Tibial nerve (tissue), 4 donors: ENCODE results near the gene HSD17B11. TPM values are rescaled to one million over a fixed set of nuclear protein-coding genes. Genes with fewer than 3 reads are reported as not detected.

Source experiments
- DNase-seq, 2 donors: peaks; one replicate each; pipeline ENCODE4 v3.0.0-alpha.2; 2019; ENCODE audit warnings: low spot score in 2 of 2
- H3K27ac ChIP-seq, 4 donors: fragments of 200-600 bp; sonication (generic) in 3 of 4; one replicate each; pipeline ENCODE4 v1.5.1; 2017 to 2019; ENCODE audit warnings: mild to moderate bottlenecking in 1 of 4
- H3K27me3 ChIP-seq, 2 donors: fragments of 200-600 bp; sonication (generic) in 1 of 2; one replicate each; pipeline versions ENCODE4 v1.5.1 to v1.6.0; 2017 to 2019
- H3K36me3 ChIP-seq, 3 donors: fragments of 200-600 bp; sonication (generic); one replicate each; pipeline ENCODE4 v1.5.1; 2018 to 2019
- H3K4me1 ChIP-seq, 4 donors: fragments of 200-600 bp; sonication (generic) in 3 of 4; one replicate each; pipeline ENCODE4 v1.5.1; 2017 to 2019
- H3K4me3 ChIP-seq, 4 donors: fragments of 200-600 bp; sonication (generic) in 3 of 4; one replicate each; pipeline ENCODE4 v1.5.1; 2017 to 2019; ENCODE audit warnings: mild to moderate bottlenecking in 1 of 4, moderate library complexity in 1 of 4
- H3K9me3 ChIP-seq, 4 donors: fragments of 200-600 bp; sonication (generic) in 3 of 4; one replicate each; pipeline ENCODE4 v1.5.1; 2017 to 2019
- CTCF ChIP-seq, 5 experiments: fragments of 200-600 bp in 3 of 5; fragments of 450-650 bp in 2 of 5; sonication (generic) in 3 of 5; IDR thresholded peaks; one replicate each; pipeline ENCODE4 v1.5.1; 2016 to 2019; ENCODE audit warnings: antibody characterized with exemption in 5 of 5, mild to moderate bottlenecking in 3 of 5, moderate library complexity in 2 of 5
- EP300 ChIP-seq, 2 donors: sonication (generic); formaldehyde crosslinking; IDR thresholded peaks; one replicate each; pipeline ENCODE4 v1.6.1; 2017; ENCODE audit warnings: antibody characterized with exemption in 2 of 2, mild to moderate bottlenecking in 1 of 2
- POLR2A ChIP-seq, 2 donors: fragments of 450-650 bp; IDR thresholded peaks; one replicate each; pipeline ENCODE4 v1.6.1; 2017; ENCODE audit warnings: antibody characterized with exemption in 2 of 2, mild to moderate bottlenecking in 2 of 2, moderate library complexity in 2 of 2
- WGBS, 2 donors: methylation state at CpG; one replicate each; pipeline ENCODE4 v1.1.5; 2018; 5-methylcytosine and 5-hydroxymethylcytosine counted together
- total RNA-seq, 4 donors: library from RNA; depleted of rRNA; stranded (reverse); fragments of >200 nt; gene quantifications; one replicate each; pipeline ENCODE4 v1.1.0, GENCODE V29; 2016

HSD17B11 gene
- total RNA-seq, 4 donors from 2014 or later: 62.4 to 75.1 (median 67.8) TPM

GRCh38 chr4:87366521-87367162 is 24.3 kb downstream of the HSD17B11 start:
- H3K4me1 ChIP-seq: peaks cover 0 to 3% (median 0%) of the 10 kb centered on the region in 4 donors
- peaks cover 0 to 88% (median 17%) of the 10 kb centered on the region in 3 donors for H3K36me3 ChIP-seq
- H3K27me3 ChIP-seq: no peaks in the 10 kb centered on the region
- H3K27ac ChIP-seq: no peak overlapping the region
- no peak overlapping the region for H3K4me3 ChIP-seq
- DNase-seq: no peak
- H3K9me3 ChIP-seq: no peaks in the 10 kb centered on the region
- TF ChIP-seq CTCF (IDR thresholded peaks at IDR 0.05) (no peak), POLR2A (IDR thresholded peaks at IDR 0.05) (no peak), EP300 (IDR thresholded peaks at IDR 0.05) (no peak)
- WGBS, 2 donors: 72 to 97% methylated on average over 2 of the region's 2 CpGs

- no peaks in the 10 kb centered on the region for H3K9me3 ChIP-seq
- H3K4me1 ChIP-seq: peaks cover 0 to 3% (median 0%) of the 10 kb centered on the region in 4 donors
- TF ChIP-seq POLR2A (IDR thresholded peaks at IDR 0.05): no peak
- no peak for TF ChIP-seq EP300 (IDR thresholded peaks at IDR 0.05)
- no peak for TF ChIP-seq CTCF (IDR thresholded peaks at IDR 0.05)
- no peak for DNase-seq
- WGBS, 2 donors: 72 to 78% methylated on average over 1 of the region's 1 CpG
- peaks cover 0 to 90% (median 18%) of the 10 kb centered on the region in 3 donors for H3K36me3 ChIP-seq
- no peak overlapping the region for H3K4me3 ChIP-seq
- H3K27ac ChIP-seq: no peak overlapping the region
- no peaks in the 10 kb centered on the region for H3K27me3 ChIP-seq
Observed at GRCh38 chr4:87365348-87365747, 25.6 kb downstream of the HSD17B11 start.

GRCh38 chr4:87363552-87363951 is 27.4 kb downstream of the HSD17B11 start:
- Histone ChIP-seq H3K4me1 (no peaks in the 10 kb centered on the region), H3K4me3 (no peak overlapping the region), H3K27ac (no peak overlapping the region), H3K9me3 (no peaks in the 10 kb centered on the region), H3K36me3 (peaks cover 3 to 88% (median 18%) of the 10 kb centered on the region in 3 donors), H3K27me3 (no peaks in the 10 kb centered on the region)
- WGBS, 2 donors: 96 to 97% methylated on average over 2 of the region's 2 CpGs
- TF ChIP-seq EP300 (IDR thresholded peaks at IDR 0.05): no peak
- no peak for TF ChIP-seq CTCF (IDR thresholded peaks at IDR 0.05)
- TF ChIP-seq POLR2A (IDR thresholded peaks at IDR 0.05): no peak
- no peak for DNase-seq

GRCh38 chr4:87360338-87360935 is 30.6 kb downstream of the HSD17B11 start:
- DNase-seq: no peak
- no peaks in the 10 kb centered on the region for H3K4me1 ChIP-seq
- H3K4me3 ChIP-seq: no peak overlapping the region
- H3K36me3 ChIP-seq: peaks cover 3 to 86% (median 16%) of the 10 kb centered on the region in 3 donors
- whole genome bisulfite sequencing, 2 donors: 72 to 74% methylated on average over 7 of the region's 7 CpGs
- TF ChIP-seq POLR2A (IDR thresholded peaks at IDR 0.05) (no peak), CTCF (IDR thresholded peaks at IDR 0.05) (no peak), EP300 (IDR thresholded peaks at IDR 0.05) (no peak)
- no peaks in the 10 kb centered on the region for H3K9me3 ChIP-seq
- H3K27me3 ChIP-seq: no peaks in the 10 kb centered on the region
- H3K27ac ChIP-seq: no peak overlapping the region

- 96 to 97% methylated on average over 4 of the region's 4 CpGs for WGBS, 2 donors
- Histone ChIP-seq H3K4me1 (no peaks in the 10 kb centered on the region), H3K27ac (no peak overlapping the region), H3K27me3 (no peaks in the 10 kb centered on the region), H3K36me3 (peaks cover 3 to 86% (median 14%) of the 10 kb centered on the region in 3 donors), H3K4me3 (no peak overlapping the region), H3K9me3 (no peaks in the 10 kb centered on the region)
- DNase-seq: no peak
- TF ChIP-seq POLR2A (IDR thresholded peaks at IDR 0.05): no peak
- no peak for TF ChIP-seq EP300 (IDR thresholded peaks at IDR 0.05)
- TF ChIP-seq CTCF (IDR thresholded peaks at IDR 0.05): no peak
Observed at GRCh38 chr4:87359258-87359657, 31.7 kb downstream of the HSD17B11 start.
